Measurements from ENCODE around the gene RUSC1.
"Not testable (repeated sequence)": the region's sequence is repeated elsewhere in the genome, so short reads cannot be mapped to it uniquely, and the experiment has no call there.

The RUSC1 gene

GRCh38 chr1:155285631-155286044, 35.1 kb upstream of the RUSC1 start:
- no peak for DNase-seq (ENCODE audit: low spot score in 2 of 2)
- peaks cover 4% of the 10 kb centered on the region for H3K36me3 Mint-ChIP-seq
- no peak overlapping the region for H3K27ac Mint-ChIP-seq
- H3K4me1 Mint-ChIP-seq, result no peaks in the 10 kb centered on the region
- no peaks in the 10 kb centered on the region for H3K9me3 Mint-ChIP-seq
- no peak overlapping the region for H3K4me3 Mint-ChIP-seq
- peaks cover 4% of the 10 kb centered on the region for H3K27me3 Mint-ChIP-seq
- ATAC-seq (ENCODE audit: low read depth), result no peak

GRCh38 chr1:155286544-155286943, 34.1 kb upstream of the RUSC1 start:
- H3K4me3 Mint-ChIP-seq, result no peak overlapping the region
- peaks cover 4% of the 10 kb centered on the region for H3K27me3 Mint-ChIP-seq
- no peak overlapping the region for H3K27ac Mint-ChIP-seq
- H3K4me1 Mint-ChIP-seq, result no peaks in the 10 kb centered on the region
- no peaks in the 10 kb centered on the region for H3K9me3 Mint-ChIP-seq
- H3K36me3 Mint-ChIP-seq, result peaks cover 4% of the 10 kb centered on the region
- no peak for ATAC-seq (ENCODE audit: low read depth)
- DNase-seq (ENCODE audit: low spot score in 2 of 2), result no peak

- no peak overlapping the region for H3K4me3 Mint-ChIP-seq
- peaks cover 4% of the 10 kb centered on the region for H3K36me3 Mint-ChIP-seq
- H3K27me3 Mint-ChIP-seq, result peaks cover 4% of the 10 kb centered on the region
- H3K9me3 Mint-ChIP-seq, result no peaks in the 10 kb centered on the region
- DNase-seq (ENCODE audit: low spot score in 2 of 2) (no peak), ATAC-seq (ENCODE audit: low read depth) (no peak)
- H3K27ac Mint-ChIP-seq, result no peak overlapping the region
- no peaks in the 10 kb centered on the region for H3K4me1 Mint-ChIP-seq
Observed at GRCh38 chr1:155287987-155288543, 32.6 kb upstream of the RUSC1 start.

- H3K27me3 Mint-ChIP-seq, result peaks cover 14% of the 10 kb centered on the region
- not testable (repeated sequence) for H3K9me3 Mint-ChIP-seq; H3K36me3 Mint-ChIP-seq; ATAC-seq (ENCODE audit: low read depth); DNase-seq (ENCODE audit: low spot score in 2 of 2); H3K4me3 Mint-ChIP-seq; H3K27ac Mint-ChIP-seq; H3K4me1 Mint-ChIP-seq
Observed at GRCh38 chr1:155291006-155291405, 29.7 kb upstream of the RUSC1 start.

- ATAC-seq (ENCODE audit: low read depth), result no peak
- Mint-ChIP-seq H3K36me3 (peaks cover 2% of the 10 kb centered on the region), H3K4me1 (peaks cover 6% of the 10 kb centered on the region), H3K27me3 (peaks cover 26% of the 10 kb centered on the region), H3K9me3 (no peaks in the 10 kb centered on the region), H3K27ac (no peak overlapping the region), H3K4me3 (no peak overlapping the region)
- no peak for DNase-seq (ENCODE audit: low spot score in 2 of 2)
Observed at GRCh38 chr1:155293086-155293749, 27.5 kb upstream of the RUSC1 start.

- no peak for DNase-seq (ENCODE audit: low spot score in 2 of 2)
- peaks cover 28% of the 10 kb centered on the region for H3K27me3 Mint-ChIP-seq
- H3K4me1 Mint-ChIP-seq, result peaks cover 6% of the 10 kb centered on the region
- H3K9me3 Mint-ChIP-seq, result no peaks in the 10 kb centered on the region
- H3K27ac Mint-ChIP-seq, result no peak overlapping the region
- ATAC-seq (ENCODE audit: low read depth), result no peak
- H3K4me3 Mint-ChIP-seq, result no peak overlapping the region
- H3K36me3 Mint-ChIP-seq, result peaks cover 2% of the 10 kb centered on the region
Observed at GRCh38 chr1:155294520-155295182, 26.0 kb upstream of the RUSC1 start.

GRCh38 chr1:155295183-155295941, 25.3 kb upstream of the RUSC1 start:
- no peak for ATAC-seq (ENCODE audit: low read depth)
- Mint-ChIP-seq H3K27me3 (peaks cover 26% of the 10 kb centered on the region), H3K27ac (no peak overlapping the region), H3K36me3 (peaks cover 2% of the 10 kb centered on the region), H3K4me1 (peaks cover 6% of the 10 kb centered on the region), H3K9me3 (no peaks in the 10 kb centered on the region), H3K4me3 (no peak overlapping the region)
- no peak for DNase-seq (ENCODE audit: low spot score in 2 of 2)

- no peak for DNase-seq (ENCODE audit: low spot score in 2 of 2)
- Mint-ChIP-seq H3K4me1 (peaks cover 6% of the 10 kb centered on the region), H3K36me3 (peaks cover 2% of the 10 kb centered on the region), H3K27ac (no peak overlapping the region), H3K4me3 (no peak overlapping the region), H3K9me3 (no peaks in the 10 kb centered on the region), H3K27me3 (peaks cover 24% of the 10 kb centered on the region)
- no peak for ATAC-seq (ENCODE audit: low read depth)
Observed at GRCh38 chr1:155295942-155296267, 24.8 kb upstream of the RUSC1 start.

- Mint-ChIP-seq H3K27me3 (peaks cover 24% of the 10 kb centered on the region), H3K9me3 (no peaks in the 10 kb centered on the region), H3K4me1 (peaks cover 6% of the 10 kb centered on the region), H3K27ac (no peak overlapping the region), H3K36me3 (peaks cover 2% of the 10 kb centered on the region), H3K4me3 (no peak overlapping the region)
- DNase-seq (ENCODE audit: low spot score in 2 of 2), result no peak
- ATAC-seq (ENCODE audit: low read depth), result no peak
Observed at GRCh38 chr1:155296661-155297060, 24.0 kb upstream of the RUSC1 start.

GRCh38 chr1:155297384-155297783, 23.3 kb upstream of the RUSC1 start:
- H3K36me3 Mint-ChIP-seq, result peaks cover 2% of the 10 kb centered on the region
- no peak overlapping the region for H3K27ac Mint-ChIP-seq
- no peak for DNase-seq (ENCODE audit: low spot score in 2 of 2)
- no peaks in the 10 kb centered on the region for H3K9me3 Mint-ChIP-seq
- no peak for ATAC-seq (ENCODE audit: low read depth)
- H3K4me3 Mint-ChIP-seq, result no peak overlapping the region
- H3K4me1 Mint-ChIP-seq, result peaks cover 6% of the 10 kb centered on the region
- H3K27me3 Mint-ChIP-seq, result peaks cover 24% of the 10 kb centered on the region

GRCh38 chr1:155300024-155300423, 20.7 kb upstream of the RUSC1 start:
- H3K27ac Mint-ChIP-seq, result no peak overlapping the region
- H3K9me3 Mint-ChIP-seq, result no peaks in the 10 kb centered on the region
- DNase-seq (ENCODE audit: low spot score in 2 of 2) (no peak), ATAC-seq (ENCODE audit: low read depth) (no peak)
- peaks cover 18% of the 10 kb centered on the region for H3K27me3 Mint-ChIP-seq
- peaks cover 3% of the 10 kb centered on the region for H3K4me1 Mint-ChIP-seq
- no peak overlapping the region for H3K4me3 Mint-ChIP-seq
- H3K36me3 Mint-ChIP-seq, result peaks cover 2% of the 10 kb centered on the region

- H3K27me3 Mint-ChIP-seq, result peaks cover 15% of the 10 kb centered on the region
- no peak overlapping the region for H3K4me3 Mint-ChIP-seq
- H3K9me3 Mint-ChIP-seq, result no peaks in the 10 kb centered on the region
- H3K27ac Mint-ChIP-seq, result no peak overlapping the region
- DNase-seq (ENCODE audit: low spot score in 2 of 2) (no peak), ATAC-seq (ENCODE audit: low read depth) (no peak)
- H3K4me1 Mint-ChIP-seq, result peaks cover 3% of the 10 kb centered on the region
- peaks cover 2% of the 10 kb centered on the region for H3K36me3 Mint-ChIP-seq
Observed at GRCh38 chr1:155300553-155301329, 20.0 kb upstream of the RUSC1 start.

- ATAC-seq (ENCODE audit: low read depth) (no peak), DNase-seq (ENCODE audit: low spot score in 2 of 2) (no peak)
- Mint-ChIP-seq H3K27ac (no peak within 1 kb of the TSS), H3K9me3 (no peaks in the 10 kb centered on the region), H3K4me3 (no peak within 1 kb of the TSS), H3K4me1 (peaks cover 3% of the 10 kb centered on the region), H3K36me3 (peaks cover 2% of the 10 kb centered on the region), H3K27me3 (peaks cover 12% of the 10 kb centered on the region)
Observed at GRCh38 chr1:155301342-155301841, 19.3 kb upstream of the RUSC1 start, which contains the start of gene PKLR. Gene PKLR (minus strand): TSS chr1:155301438. CDS start chr1:155301395, 43 bp downstream.
